GM19328 (cell line): Measurements from ENCODE around the gene CLASP1.
A peak's percentile ranks its signal among the peaks of the same experiment; 100 is the strongest.
"Not testable (repeated sequence)": the region's sequence is repeated elsewhere in the genome, so short reads cannot be mapped to it uniquely, and the experiment has no call there.

ENCODE experiments used
- ATAC-seq: cut with Tn5 transposase; IDR thresholded peaks from one replicate; pipeline ENCODE4 v1.9.1; 2021; ENCODE audit warnings: mild to moderate bottlenecking, moderate library complexity; ENCODE audit not compliant: unreplicated experiment

Gene CLASP1

GRCh38 chr2:121649149-121649595, at the start of gene CLASP1:
CLASP1 (minus strand) TSS chr2:121649462; CDS start chr2:121605895, 43,567 bp downstream.
- ATAC-seq, result peak; percentile 30

GRCh38 chr2:121698318-121698930, 49.2 kb upstream of the CLASP1 start:
- ATAC-seq, result no peak

- ATAC-seq, result no peak
Measured at GRCh38 chr2:121697108-121697631, 47.9 kb upstream of the CLASP1 start.

- ATAC-seq, result no peak
Measured at GRCh38 chr2:121696410-121696930, 47.2 kb upstream of the CLASP1 start.

- no peak for ATAC-seq
Measured at GRCh38 chr2:121695171-121695451, 45.8 kb upstream of the CLASP1 start.

GRCh38 chr2:121694398-121695170, 45.3 kb upstream of the CLASP1 start:
- ATAC-seq, result no peak

GRCh38 chr2:121690572-121690971, 41.3 kb upstream of the CLASP1 start:
- not testable (repeated sequence) for ATAC-seq

- no peak for ATAC-seq
Measured at GRCh38 chr2:121690095-121690494, 40.8 kb upstream of the CLASP1 start.

GRCh38 chr2:121689356-121689755, 40.1 kb upstream of the CLASP1 start:
- ATAC-seq, result no peak

- no peak for ATAC-seq
Measured at GRCh38 chr2:121688820-121689219, 39.6 kb upstream of the CLASP1 start.

GRCh38 chr2:121686902-121687301, 37.6 kb upstream of the CLASP1 start:
- ATAC-seq, result no peak

GRCh38 chr2:121686218-121686617, 37.0 kb upstream of the CLASP1 start:
- ATAC-seq, result no peak

- no peak for ATAC-seq
Measured at GRCh38 chr2:121682396-121683298, 33.4 kb upstream of the CLASP1 start.

GRCh38 chr2:121677855-121678254, 28.6 kb upstream of the CLASP1 start:
- no peak for ATAC-seq

GRCh38 chr2:121671621-121672020, 22.4 kb upstream of the CLASP1 start:
- ATAC-seq, result not testable (repeated sequence)

- ATAC-seq, result no peak
Measured at GRCh38 chr2:121670181-121670580, 20.9 kb upstream of the CLASP1 start.

GRCh38 chr2:121667618-121668017, 18.4 kb upstream of the CLASP1 start:
- no peak for ATAC-seq

GRCh38 chr2:121666042-121666441, 16.8 kb upstream of the CLASP1 start:
- no peak for ATAC-seq

GRCh38 chr2:121665504-121665903, 16.2 kb upstream of the CLASP1 start:
- ATAC-seq, result no peak

- ATAC-seq, result no peak
Measured at GRCh38 chr2:121664713-121665112, 15.5 kb upstream of the CLASP1 start.

- ATAC-seq, result no peak
Measured at GRCh38 chr2:121664086-121664485, 14.8 kb upstream of the CLASP1 start.
